GM23248 (cell line): ENCODE results near the gene BSG.

Source experiments
- EZH2 ChIP-seq: fragments of 200-600 bp; sonication (generic); IDR thresholded peaks from 2 replicates; pipeline ENCODE4 v1.6.1; 2018; ENCODE audit warnings: antibody characterized with exemption, mild to moderate bottlenecking; ENCODE audit not compliant: insufficient read depth, poor library complexity, severe bottlenecking
- EZH2phosphoT487 ChIP-seq: fragments of 200-600 bp; sonication (generic); IDR thresholded peaks from 2 replicates; pipeline ENCODE4 v1.6.1; 2018; ENCODE audit warnings: antibody characterized with exemption, moderate library complexity, mild to moderate bottlenecking, low read depth; ENCODE audit not compliant: insufficient read depth

DNA sequence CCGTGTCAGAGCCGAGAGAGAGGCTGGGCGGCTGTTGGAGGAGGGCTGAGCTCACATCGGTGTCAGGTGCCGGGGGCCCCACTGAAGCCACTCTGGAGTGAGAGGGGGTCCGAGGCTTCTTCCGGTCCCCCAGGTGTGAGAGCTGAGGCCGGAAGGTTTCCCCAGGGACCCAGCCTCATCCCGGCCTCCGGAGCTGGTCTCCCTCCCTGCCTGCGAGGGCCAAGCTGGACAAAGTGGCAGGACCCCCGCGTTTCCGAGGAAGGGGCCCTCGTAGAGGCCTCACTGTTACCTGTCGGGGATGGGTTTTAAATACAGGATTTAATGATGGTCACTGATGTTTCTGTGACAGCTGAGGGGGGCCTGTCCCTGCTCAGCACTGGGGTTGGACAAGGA, 23.9 kb downstream of the BSG start:
- TF ChIP-seq EZH2 (no peak), EZH2phosphoT487 (no peak)
